Stomach (tissue), 9 donors: ENCODE results near the gene PLK2. TPM values are rescaled to one million over a fixed set of nuclear protein-coding genes. Genes with fewer than 3 reads are reported as not detected.

ENCODE experiments used
- DNase-seq, 2 donors: peaks; one replicate each; pipeline versions ENCODE4 v3.0.0 to v3.0.0-alpha.2; 2013 to 2019
- H3K27ac ChIP-seq, 5 donors: fragments of 200-600 bp in 4 of 5; sonication (generic) in 4 of 5; one replicate each; pipeline ENCODE4 v1.5.1; 2013 to 2019; ENCODE audit warnings: mild to moderate bottlenecking in 1 of 5, moderate library complexity in 1 of 5
- H3K27me3 ChIP-seq, 3 donors: fragments of 200-600 bp; sonication (generic); one replicate each; pipeline ENCODE4 v1.5.1; 2017 to 2019; ENCODE audit warnings: mixed run types in 1 of 3
- H3K36me3 ChIP-seq, 4 donors: fragments of 200-600 bp; sonication (generic); 1 replicate in 3 of 4; 2 replicates in 1 of 4; pipeline ENCODE4 v1.5.1; 2016 to 2019
- H3K4me1 ChIP-seq, 4 donors: fragments of 200-600 bp; sonication (generic); one replicate each; pipeline ENCODE4 v1.5.1; 2016 to 2019
- H3K4me3 ChIP-seq, 4 donors: fragments of 200-600 bp; sonication (generic) in 3 of 4; one replicate each; pipeline ENCODE4 v1.5.1; 2016 to 2019; ENCODE audit warnings: mild to moderate bottlenecking in 1 of 4
- H3K9me3 ChIP-seq, 4 donors: fragments of 200-600 bp; sonication (generic); one replicate each; pipeline ENCODE4 v1.5.1; 2016 to 2019
- CTCF ChIP-seq, 7 experiments: fragments of 450-650 bp in 4 of 7; fragments of 200-600 bp in 3 of 7; sonication (generic) in 3 of 7; IDR thresholded peaks; one replicate each; pipeline ENCODE4 v1.5.1; 2016 to 2019; ENCODE audit warnings: antibody characterized with exemption in 7 of 7, control low read depth in 2 of 7, mild to moderate bottlenecking in 1 of 7
- EP300 ChIP-seq: sonication (generic); formaldehyde crosslinking; IDR thresholded peaks from one replicate; pipeline ENCODE4 v1.6.1; 2017; ENCODE audit warnings: antibody characterized with exemption
- POLR2A ChIP-seq, 4 donors: fragments of 450-650 bp; IDR thresholded peaks; one replicate each; pipeline ENCODE4 v1.6.1; 2016; ENCODE audit warnings: antibody characterized with exemption in 4 of 4, control low read depth in 2 of 4, mild to moderate bottlenecking in 1 of 4, moderate library complexity in 1 of 4
- POLR2AphosphoS5 ChIP-seq, 3 donors: sonication (generic); formaldehyde crosslinking; IDR thresholded peaks; one replicate each; pipeline ENCODE4 v1.6.1; 2016; ENCODE audit warnings: antibody characterized with exemption in 3 of 3
- WGBS, 5 donors: extraction: QIAGEN DNeasy Blood & Tissue Kit in 3 of 5; methylation state at CpG; one replicate each; pipeline versions ENCODE4 v1.1.5 to v1.1.7; 2013 to 2018; 5-methylcytosine and 5-hydroxymethylcytosine counted together
- intact Hi-C: fragments of 100-400 bp; cut with DNase I; formaldehyde crosslinking; loops from one replicate; pipeline ENCODE4 v1.15.1; 2023; ENCODE audit warnings: low total_unique reads
- polyA plus RNA-seq, 3 donors: library from polyadenylated mRNA; stranded (reverse); fragments of 200-250 nt; gene quantifications; one replicate each; pipeline ENCODE4 v1.2.3, GENCODE V29; 2013
- total RNA-seq, 5 donors: library from RNA; depleted of rRNA; stranded (reverse); fragments of >200 nt; gene quantifications; one replicate each; pipeline versions ENCODE4 v1.1.0 to v1.2.3, GENCODE V29; 2014 to 2016
- donor health status: healthy with polysubstance abuse.
- donor health status: Bipolar disorder and iron deficiency.
- donor health status: healthy.

Gene PLK2
- total and polyA plus RNA-seq, 8 donors: 2.3 to 181 (median 17.3) TPM

- Histone ChIP-seq H3K4me1 (peaks cover 0 to 10% (median 3%) of the 10 kb centered on the region in 4 donors), H3K36me3 (no peaks in the 10 kb centered on the region), H3K27ac (no peak overlapping the region), H3K9me3 (no peaks in the 10 kb centered on the region), H3K4me3 (no peak overlapping the region), H3K27me3 (no peaks in the 10 kb centered on the region)
- no peak for DNase-seq
- intact Hi-C loops: no loop called here
- no peak for TF ChIP-seq POLR2A (IDR thresholded peaks at IDR 0.05)
- TF ChIP-seq CTCF (IDR thresholded peaks at IDR 0.05): no peak
- TF ChIP-seq POLR2AphosphoS5 (IDR thresholded peaks at IDR 0.05): no peak
- no peak for TF ChIP-seq EP300
Measured at GRCh38 chr5:58444805-58445204, 15.1 kb downstream of the PLK2 start.

- Histone ChIP-seq H3K36me3 (no peaks in the 10 kb centered on the region), H3K9me3 (no peaks in the 10 kb centered on the region), H3K4me1 (peaks cover 0 to 10% (median 3%) of the 10 kb centered on the region in 4 donors), H3K4me3 (no peak overlapping the region), H3K27ac (no peak overlapping the region), H3K27me3 (no peaks in the 10 kb centered on the region)
- DNase-seq: peak in 1 of 2 donors; percentile 45
- WGBS, 5 donors: 23 to 38% (median 30%) methylated on average over 3 of the region's 3 CpGs
- intact Hi-C loops: no loop called here
- TF ChIP-seq POLR2AphosphoS5 (IDR thresholded peaks at IDR 0.05): no peak
- no peak for TF ChIP-seq POLR2A (IDR thresholded peaks at IDR 0.05)
- no peak for TF ChIP-seq EP300
Measured at GRCh38 chr5:58440901-58441460, 18.9 kb downstream of the PLK2 start.

- H3K27ac ChIP-seq: no peak overlapping the region
- TF ChIP-seq CTCF (IDR thresholded peaks at IDR 0.05): no peak
- no peak for TF ChIP-seq POLR2A (IDR thresholded peaks at IDR 0.05)
- TF ChIP-seq EP300: no peak
- TF ChIP-seq POLR2AphosphoS5 (IDR thresholded peaks at IDR 0.05): no peak
- intact Hi-C loops: no loop called here
- no peaks in the 10 kb centered on the region for H3K27me3 ChIP-seq
- WGBS, 5 donors: 79 to 84% (median 79%) methylated on average over 5 of the region's 5 CpGs
- H3K4me3 ChIP-seq: no peak overlapping the region
- H3K4me1 ChIP-seq: peaks cover 0 to 10% (median 3%) of the 10 kb centered on the region in 4 donors
- no peaks in the 10 kb centered on the region for H3K36me3 ChIP-seq
- no peak for DNase-seq
- no peaks in the 10 kb centered on the region for H3K9me3 ChIP-seq
Measured at GRCh38 chr5:58439094-58439644, 20.7 kb downstream of the PLK2 start.

- H3K4me3 ChIP-seq: no peak overlapping the region
- H3K9me3 ChIP-seq: no peaks in the 10 kb centered on the region
- no peaks in the 10 kb centered on the region for H3K27me3 ChIP-seq
- peaks cover 0 to 10% (median 3%) of the 10 kb centered on the region in 4 donors for H3K4me1 ChIP-seq
- intact Hi-C loops: no loop called here
- no peaks in the 10 kb centered on the region for H3K36me3 ChIP-seq
- no peak for TF ChIP-seq EP300
- no peak for TF ChIP-seq CTCF (IDR thresholded peaks at IDR 0.05)
- TF ChIP-seq POLR2AphosphoS5 (IDR thresholded peaks at IDR 0.05): no peak
- no peak for TF ChIP-seq POLR2A (IDR thresholded peaks at IDR 0.05)
- 62 to 87% (median 77%) methylated on average over 3 of the region's 3 CpGs for WGBS, 5 donors
- peak; percentile 10 to 58 for DNase-seq
- no peak overlapping the region for H3K27ac ChIP-seq
Measured at GRCh38 chr5:58437661-58438060, 22.2 kb downstream of the PLK2 start.

GRCh38 chr5:58431832-58432231 lies 28.1 kb downstream of the PLK2 start:
- intact Hi-C loops: no loop called here
- Histone ChIP-seq H3K27ac (no peak overlapping the region), H3K27me3 (no peaks in the 10 kb centered on the region), H3K4me1 (no peaks in the 10 kb centered on the region), H3K36me3 (no peaks in the 10 kb centered on the region), H3K4me3 (no peak overlapping the region), H3K9me3 (no peaks in the 10 kb centered on the region)
- TF ChIP-seq EP300 (no peak), POLR2AphosphoS5 (IDR thresholded peaks at IDR 0.05) (no peak), CTCF (IDR thresholded peaks at IDR 0.05) (no peak), POLR2A (IDR thresholded peaks at IDR 0.05) (no peak)
- DNase-seq: no peak
- WGBS, 5 donors: 69 to 82% (median 74%) methylated on average over 2 of the region's 2 CpGs
